HG03520 (cell line): ENCODE results near the gene CYGB.

Experiments used
- ATAC-seq: cut with Tn5 transposase; IDR thresholded peaks from one replicate; pipeline ENCODE4 v1.9.1; 2021; ENCODE audit warnings: mild to moderate bottlenecking, moderate library complexity; ENCODE audit not compliant: unreplicated experiment

Gene CYGB

DNA sequence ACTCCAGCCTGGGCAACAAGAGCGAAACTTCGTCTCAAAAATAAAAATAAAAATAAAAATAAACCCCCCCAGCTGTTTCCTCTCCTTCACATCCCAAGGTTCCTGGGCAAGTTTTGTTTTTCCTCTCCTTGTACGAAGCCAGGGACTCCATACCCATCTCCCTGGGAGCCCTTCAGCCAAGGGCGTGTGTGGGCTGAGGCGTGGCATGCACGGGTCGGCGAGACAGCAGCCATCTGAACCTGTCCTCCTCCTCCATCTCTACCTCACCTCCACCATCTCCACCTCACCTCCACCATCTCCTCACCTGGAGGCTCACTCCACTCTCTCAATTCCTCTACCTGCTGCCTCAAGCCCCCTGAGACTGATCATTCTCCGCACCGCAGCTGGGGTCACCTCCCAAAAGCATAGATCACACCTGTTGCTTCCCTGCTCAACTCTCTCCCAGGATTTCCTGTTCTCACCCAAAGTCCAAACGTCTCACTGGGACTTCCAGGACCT is 53.2 kb downstream of the CYGB start:
- ATAC-seq, result no peak

DNA sequence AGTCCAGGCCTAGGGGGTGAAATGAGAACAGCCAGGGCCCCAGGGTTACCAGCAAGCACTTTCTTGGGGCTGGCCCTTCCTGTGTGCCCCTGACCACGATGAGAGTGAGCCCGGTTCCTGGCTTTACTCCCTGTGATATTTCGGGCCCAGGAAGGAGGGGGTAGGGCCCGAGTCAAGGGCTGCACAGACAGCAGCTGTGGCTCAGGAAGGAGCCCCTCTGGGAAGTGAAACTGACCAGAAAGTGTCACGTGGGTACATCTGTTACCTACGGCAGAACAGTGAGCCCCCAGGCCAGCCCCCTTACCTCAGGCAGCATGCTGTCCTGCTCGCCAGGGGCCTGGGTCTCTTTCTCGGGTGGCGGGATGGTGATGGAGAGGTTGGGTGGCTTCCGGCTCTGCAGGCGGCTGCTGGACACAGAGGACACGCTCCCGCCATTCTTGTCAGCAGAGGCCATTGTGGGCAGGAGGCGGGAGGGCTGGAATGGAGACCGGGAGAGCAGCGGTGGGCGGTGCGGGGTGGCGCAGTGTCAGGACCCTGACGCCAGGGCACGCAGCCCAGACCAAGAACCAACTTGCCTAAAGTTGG is 56.3 kb downstream of the CYGB start:
- ATAC-seq, result no peak

DNA sequence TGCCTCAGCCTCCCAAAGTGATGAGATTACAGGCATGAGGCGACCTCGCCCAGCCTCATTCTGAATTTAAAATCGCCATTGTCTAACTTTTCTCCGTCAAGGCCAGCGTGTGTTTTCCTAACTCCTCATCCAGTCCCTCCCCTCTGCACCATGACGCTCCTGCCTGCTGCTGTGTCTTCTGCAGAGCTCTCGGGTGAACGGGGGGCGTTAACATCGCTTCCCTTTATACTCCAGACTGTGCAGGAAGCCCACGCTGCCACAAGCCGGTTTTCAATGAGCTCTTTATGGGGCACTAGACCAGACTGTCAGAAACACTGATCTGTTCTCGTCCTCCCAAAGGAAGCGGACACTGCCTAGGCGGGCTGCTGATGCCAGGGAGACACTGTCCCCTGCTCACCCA is 56.9 kb downstream of the CYGB start:
- ATAC-seq, result no peak

DNA sequence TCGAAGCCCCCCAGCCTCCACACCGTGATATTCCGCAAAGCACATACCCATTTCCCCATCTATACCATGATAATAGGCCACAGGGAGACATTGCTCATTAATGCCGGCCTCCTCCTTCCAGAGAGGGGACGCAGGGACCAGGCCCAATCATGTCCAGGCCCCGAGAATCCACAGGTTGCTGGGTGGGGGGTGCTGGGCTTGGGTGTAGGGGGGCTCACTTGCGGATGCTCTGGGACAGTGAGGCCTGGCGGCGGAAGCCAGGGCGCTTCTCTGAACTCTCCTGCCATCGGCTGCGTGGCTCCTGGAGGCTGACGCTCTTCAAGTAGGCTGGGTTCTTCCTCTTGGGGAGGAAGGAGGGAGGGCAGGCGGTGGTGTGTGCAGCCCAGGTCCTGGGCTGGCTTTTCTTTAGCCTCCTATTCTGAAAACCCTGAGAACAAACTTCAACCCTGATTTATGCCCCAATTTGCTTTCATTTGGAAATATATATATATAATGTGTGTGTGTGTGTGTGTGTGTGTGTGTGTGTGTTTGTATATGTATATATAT is 57.9 kb downstream of the CYGB start:
- ATAC-seq, result no peak

DNA sequence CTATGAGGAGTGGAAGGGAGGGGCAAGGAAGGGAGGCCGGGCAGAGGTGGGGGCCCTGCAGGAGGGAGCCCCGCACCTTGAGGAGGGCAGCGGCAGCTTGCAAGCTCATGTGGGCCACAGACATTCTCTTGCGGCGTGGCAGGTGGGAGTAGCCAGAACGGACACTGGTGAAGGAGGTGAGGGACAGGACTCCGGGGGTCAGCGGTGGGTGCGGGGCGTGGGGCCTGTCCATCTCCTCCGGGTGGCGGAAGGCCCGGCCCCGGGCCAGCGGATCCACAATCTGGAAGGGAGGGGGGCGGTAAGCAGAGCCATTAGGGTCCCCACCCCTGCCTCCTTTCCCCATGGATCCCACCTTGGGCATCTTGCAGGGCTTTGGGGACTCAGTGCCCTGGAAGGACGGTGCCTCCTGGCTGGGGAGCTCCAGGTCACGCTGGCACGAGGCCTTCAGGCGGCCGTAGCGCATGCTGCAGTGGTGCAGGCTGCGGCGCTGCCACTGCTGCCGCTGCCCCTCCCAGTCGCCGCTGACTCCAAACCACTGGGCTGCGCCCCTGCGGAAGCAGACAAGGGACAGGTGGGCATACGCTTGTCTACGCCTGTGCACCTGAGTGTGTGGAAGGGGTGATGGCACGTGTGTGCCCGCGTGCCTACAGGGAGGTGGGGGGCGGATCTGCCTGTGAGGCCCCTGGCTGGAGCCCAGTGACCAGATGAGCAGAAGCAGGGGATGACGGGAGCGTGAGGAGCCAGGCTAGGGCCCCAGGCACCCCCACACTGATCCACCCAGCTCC is 58.6 kb downstream of the CYGB start:
- ATAC-seq, result no peak

DNA sequence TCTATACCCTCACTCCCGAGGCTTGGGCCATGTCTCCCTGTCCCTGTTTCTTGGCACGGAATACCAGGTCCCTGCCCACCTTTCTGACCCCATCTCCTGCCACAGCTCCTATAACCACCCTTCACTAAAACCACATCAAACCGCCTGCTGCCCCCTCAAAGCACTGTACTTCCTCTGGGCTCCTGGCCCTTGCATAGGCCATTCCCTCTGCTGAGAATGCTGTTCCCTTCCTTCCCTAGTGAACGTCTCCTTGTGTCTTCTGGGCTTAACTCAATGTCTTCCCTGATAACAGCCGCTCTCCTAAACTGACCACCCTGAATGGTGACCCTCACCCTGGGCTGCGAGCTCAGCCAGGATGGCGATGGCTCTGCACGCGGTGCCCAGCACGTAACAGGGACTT is 59.4 kb downstream of the CYGB start:
- ATAC-seq, result no peak

DNA sequence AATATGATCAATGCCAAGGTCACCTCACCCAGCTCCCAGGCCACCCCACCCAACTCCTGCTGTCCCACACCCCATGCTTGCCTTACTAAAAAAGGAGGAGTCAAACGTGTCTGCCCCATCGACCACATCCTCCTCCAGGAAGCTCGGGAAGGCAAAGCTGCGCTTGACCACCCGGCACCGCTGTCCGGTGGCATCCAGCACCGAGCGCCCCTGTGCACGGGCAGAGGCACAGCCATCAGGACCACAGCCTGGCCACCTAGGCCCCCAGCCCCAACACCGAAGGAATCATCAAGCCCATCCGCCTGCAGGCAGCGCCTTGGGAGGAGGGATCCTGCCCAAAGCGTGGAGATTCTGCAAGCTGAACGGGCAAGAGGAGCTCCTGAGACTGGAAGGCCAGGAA is 59.9 kb downstream of the CYGB start:
- ATAC-seq, result no peak
